ENCODE results near the gene ACOT6.
"Not testable (repeated sequence)": the region's sequence is repeated elsewhere in the genome, so short reads cannot be mapped to it uniquely, and the experiment has no call there.

ACOT6 gene

DNA sequence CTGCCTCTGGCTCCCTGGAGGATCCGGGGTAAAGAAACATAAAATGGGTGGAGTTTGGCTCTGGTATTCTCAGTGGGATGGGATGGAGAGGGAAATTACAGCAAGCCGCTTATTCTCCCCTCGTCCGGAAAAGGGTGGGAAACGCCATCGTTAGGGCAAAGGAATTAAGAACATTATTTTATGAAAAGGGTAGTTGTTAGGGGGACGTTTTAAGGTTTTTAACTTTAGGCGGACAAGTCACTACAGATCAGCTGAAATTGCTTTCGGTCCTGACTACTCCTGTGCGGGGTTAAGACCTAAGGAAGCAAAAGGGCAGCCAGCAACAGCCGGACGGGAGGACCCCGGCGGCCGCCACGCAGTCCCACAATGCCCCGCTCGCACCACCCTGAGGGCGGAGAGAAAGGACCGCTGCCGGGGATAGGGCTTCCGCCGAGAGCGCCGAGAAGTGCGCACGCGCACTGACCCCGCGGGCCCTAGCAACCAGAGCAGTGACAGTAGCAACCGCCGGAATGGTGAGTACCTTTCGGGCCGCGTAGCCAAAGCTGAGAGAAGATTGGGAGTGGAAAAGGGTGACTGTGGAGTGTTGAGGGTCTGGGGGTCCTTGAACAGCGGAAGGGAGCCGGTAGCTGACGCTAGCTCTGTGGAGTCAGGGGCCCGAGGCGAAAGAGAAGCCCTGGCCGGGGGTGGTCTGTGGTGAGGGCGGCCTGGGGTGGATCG is 32.4 kb downstream of the ACOT6 start, which contains the start of gene DNAL1:
TSS of gene DNAL1 (plus strand) at position 456 of the 717 bp plus-strand sequence. CDS start at position 510, 54 bp downstream.
- DNase-seq (ENCODE audit: low read depth, low spot score) = peak; percentile 65

DNA sequence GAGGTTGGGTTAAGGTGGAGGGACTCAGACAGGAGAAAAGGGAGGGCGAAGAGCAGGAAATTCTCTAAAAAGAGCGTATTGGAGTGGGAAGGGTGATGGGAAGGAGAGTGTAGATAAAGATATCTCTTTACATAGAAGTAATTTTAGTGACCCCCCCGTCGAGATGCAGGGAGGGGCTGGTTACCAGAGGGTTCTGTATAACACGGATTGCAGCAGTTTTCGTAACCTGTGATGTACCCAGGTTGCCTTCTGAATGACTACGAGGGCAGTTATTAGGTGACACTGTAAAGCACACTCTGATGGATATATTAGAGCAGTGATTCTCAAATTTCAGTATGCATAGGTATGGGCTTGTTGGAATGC is 32.9 kb downstream of the ACOT6 start:
- no peak for DNase-seq (ENCODE audit: low read depth, low spot score)

DNA sequence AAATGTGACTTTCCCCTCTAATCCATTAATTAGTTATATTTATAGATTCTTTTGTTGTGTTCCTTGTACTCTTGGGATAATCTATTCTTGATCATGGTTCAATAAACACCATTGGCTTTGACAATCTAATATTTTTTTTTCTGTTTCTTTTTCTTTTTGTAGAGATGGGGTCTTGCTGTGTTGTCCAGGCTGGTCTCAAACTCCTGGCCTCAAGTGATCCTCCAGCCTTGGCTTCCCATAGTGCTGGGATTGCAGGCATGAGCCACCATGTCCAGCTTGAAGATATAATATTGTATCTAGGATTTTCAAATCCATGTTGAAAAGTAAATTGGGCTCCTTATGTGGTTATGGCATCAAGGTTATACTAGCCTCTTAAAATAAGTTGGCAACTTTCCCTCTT is 38.7 kb downstream of the ACOT6 start:
- DNase-seq (ENCODE audit: low read depth, low spot score) = no peak

DNA sequence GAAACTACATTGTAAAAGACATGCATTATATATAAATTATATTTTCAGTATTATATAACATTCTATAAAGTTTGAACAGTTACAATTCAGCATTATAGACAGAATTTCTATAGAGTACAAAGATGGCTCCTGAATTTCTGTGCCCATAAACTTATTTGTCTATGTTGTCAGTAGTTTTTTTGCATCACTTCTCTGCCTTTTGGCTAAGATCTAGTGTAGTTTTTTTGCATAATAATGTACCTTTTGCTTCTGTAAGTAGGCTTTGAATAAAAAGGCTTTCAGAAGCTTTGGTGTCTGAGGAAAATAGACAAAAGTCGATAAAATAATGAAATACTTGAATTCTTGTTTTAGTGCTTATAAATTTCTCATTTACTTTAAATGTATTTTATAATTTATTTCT is 43.5 kb downstream of the ACOT6 start:
- DNase-seq (ENCODE audit: low read depth, low spot score) = no peak

- DNase-seq (ENCODE audit: low read depth, low spot score) = not testable (repeated sequence)
Observed at GRCh38 chr14:73659202-73659601, 46.9 kb downstream of the ACOT6 start.

DNA sequence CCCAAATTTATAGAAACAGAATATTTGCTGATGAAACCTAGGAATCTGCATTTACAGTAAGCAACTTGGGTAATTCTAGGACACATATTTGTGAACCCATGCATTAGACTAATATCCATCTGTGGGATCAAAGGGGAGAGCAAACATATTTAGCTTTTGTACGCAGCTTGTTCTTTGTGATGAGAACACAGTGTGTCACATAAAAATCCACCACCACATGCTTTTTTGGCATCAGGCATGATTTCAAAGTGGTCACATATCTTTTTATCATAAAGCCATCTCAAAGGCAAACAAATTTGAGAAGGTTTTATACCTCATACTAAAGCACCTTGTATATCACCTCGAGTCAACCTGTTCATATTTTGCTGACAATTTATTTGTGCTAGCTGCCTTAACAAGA is 48.2 kb downstream of the ACOT6 start:
- DNase-seq (ENCODE audit: low read depth, low spot score) = no peak

GRCh38 chr14:73661872-73662271 is 49.6 kb downstream of the ACOT6 start:
- DNase-seq (ENCODE audit: low read depth, low spot score) = no peak

GRCh38 chr14:73662487-73662943 is 50.2 kb downstream of the ACOT6 start:
- DNase-seq (ENCODE audit: low read depth, low spot score) = peak; percentile 17

- DNase-seq (ENCODE audit: low read depth, low spot score) = no peak
Observed at GRCh38 chr14:73663548-73664212, 51.4 kb downstream of the ACOT6 start.

- no peak for DNase-seq (ENCODE audit: low read depth, low spot score)
Observed at GRCh38 chr14:73665130-73665529, 52.8 kb downstream of the ACOT6 start.

DNA sequence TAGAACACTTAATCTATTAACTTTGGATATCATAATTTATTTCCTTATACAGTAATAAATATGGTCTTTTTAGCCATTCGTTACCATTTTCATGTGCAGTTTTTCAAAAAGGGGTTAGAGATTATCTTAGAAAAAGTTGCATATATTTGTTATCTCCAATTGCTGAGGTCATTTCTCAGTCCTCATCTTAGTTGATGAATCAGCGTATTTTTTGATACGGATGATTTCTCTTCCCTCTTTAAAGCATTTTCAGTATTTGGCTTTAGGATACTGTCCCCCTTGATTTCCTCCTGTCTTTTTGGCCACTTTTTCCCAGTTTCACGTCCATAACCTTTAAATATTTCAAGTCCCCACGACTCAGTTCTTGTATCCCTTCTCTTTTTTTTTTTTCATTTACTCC is 54.3 kb downstream of the ACOT6 start:
- DNase-seq (ENCODE audit: low read depth, low spot score) = no peak

GRCh38 chr14:73667854-73668253 is 55.5 kb downstream of the ACOT6 start:
- DNase-seq (ENCODE audit: low read depth, low spot score) = no peak

Measured in brain pericyte (primary cell).